DOHH2 (cell line): ENCODE data around the gene COLEC11.
A peak's percentile ranks its signal among the peaks of the same experiment; 100 is the strongest.

Source experiments
- H3F3A ChIP-seq: fragments of 200-600 bp; sonication (generic), shearing (Covaris generic); 2 replicates; pipeline ENCODE4 v1.6.0; 2016; ENCODE audit warnings: antibody characterized with exemption, mild to moderate bottlenecking; ENCODE audit not compliant: control insufficient read depth, insufficient read depth
- H3K27ac ChIP-seq: fragments of 200-600 bp; sonication (generic); 2 replicates; pipeline ENCODE4 v1.5.1; 2014; ENCODE audit warnings: low read depth, mild to moderate bottlenecking, low read length, moderate library complexity
- H3K27me3 ChIP-seq: fragments of 200-600 bp; sonication (generic); 2 replicates; pipeline ENCODE4 v1.6.1; 2014; ENCODE audit warnings: mild to moderate bottlenecking, low read length, mixed read lengths; ENCODE audit not compliant: control insufficient read depth
- H3K36me3 ChIP-seq: fragments of 200-600 bp; sonication (generic); 2 replicates; pipeline ENCODE4 v1.6.1; 2014; ENCODE audit warnings: mild to moderate bottlenecking, low read length, moderate library complexity, mixed read lengths; ENCODE audit not compliant: control insufficient read depth
- H3K4me1 ChIP-seq: fragments of 200-600 bp; sonication (generic); 2 replicates; pipeline ENCODE4 v1.6.1; 2014; ENCODE audit warnings: mild to moderate bottlenecking, low read length, mixed read lengths; ENCODE audit not compliant: control insufficient read depth
- H3K4me2 ChIP-seq: fragments of 200-600 bp; sonication (generic); 2 replicates; pipeline ENCODE4 v1.6.0; 2014; ENCODE audit warnings: mild to moderate bottlenecking, low read length, moderate library complexity
- H3K4me3 ChIP-seq: fragments of 200-600 bp; sonication (generic); 2 replicates; pipeline ENCODE4 v1.5.1; 2014; ENCODE audit warnings: mild to moderate bottlenecking, low read length, mixed read lengths
- H3K79me2 ChIP-seq: fragments of 200-600 bp; sonication (generic); 2 replicates; pipeline ENCODE4 v1.6.1; 2014; ENCODE audit warnings: mild to moderate bottlenecking, low read length, mixed read lengths; ENCODE audit not compliant: control insufficient read depth
- H3K9me2 ChIP-seq: fragments of 200-600 bp; sonication (generic); replicated peaks from 2 replicates; pipeline ENCODE4 v1.6.1; 2014; ENCODE audit warnings: mild to moderate bottlenecking, low read length, mixed read lengths; ENCODE audit not compliant: control insufficient read depth
- H3K9me3 ChIP-seq: fragments of 200-600 bp; sonication (generic); 2 replicates; pipeline ENCODE4 v1.6.1; 2014; ENCODE audit warnings: antibody characterized with exemption, low read length, mixed read lengths; ENCODE audit not compliant: control insufficient read depth, insufficient read depth
- H4K20me1 ChIP-seq: fragments of 200-600 bp; sonication (generic); 2 replicates; pipeline ENCODE4 v1.6.0; 2014; ENCODE audit warnings: low read depth, mild to moderate bottlenecking, antibody characterized with exemption, low read length, moderate library complexity; ENCODE audit not compliant: control insufficient read depth, insufficient read depth
- CTCF ChIP-seq: fragments of 200-600 bp; sonication (generic); IDR thresholded peaks from one replicate; pipeline ENCODE4 v1.5.1; 2014; ENCODE audit warnings: antibody characterized with exemption, mild to moderate bottlenecking, low read depth, low read length; ENCODE audit not compliant: poor library complexity, severe bottlenecking
- EZH2phosphoT487 ChIP-seq: fragments of 200-600 bp; sonication (generic); IDR thresholded peaks from 2 replicates; pipeline ENCODE4 v1.6.1; 2017; ENCODE audit warnings: borderline replicate concordance, mild to moderate bottlenecking, antibody characterized with exemption, low read length, moderate library complexity, mixed read lengths

Gene COLEC11

GRCh38 chr2:3667151-3667631, 72.3 kb downstream of the COLEC11 start:
- Histone ChIP-seq H3K4me1 (peaks cover 19% of the 10 kb centered on the region), H3K4me3 (peak overlapping the region; percentile 27), H3K36me3 (no peaks in the 10 kb centered on the region), H3F3A (no peaks in the 10 kb centered on the region), H3K27me3 (no peaks in the 10 kb centered on the region), H3K9me2 (no peaks in the 10 kb centered on the region), H3K79me2 (no peaks in the 10 kb centered on the region), H3K9me3 (no peaks in the 10 kb centered on the region), H4K20me1 (no peaks in the 10 kb centered on the region), H3K4me2 (peak overlapping the region; percentile 51), H3K27ac (no peak overlapping the region)
- TF ChIP-seq EZH2phosphoT487, result no peak
- TF ChIP-seq CTCF, result no peak

GRCh38 chr2:3669656-3670055, 74.7 kb downstream of the COLEC11 start:
- no peak for TF ChIP-seq EZH2phosphoT487
- TF ChIP-seq CTCF, result no peak
- Histone ChIP-seq H3K4me2 (no peak overlapping the region), H3K4me3 (no peak overlapping the region)

GRCh38 chr2:3670376-3670775, 75.5 kb downstream of the COLEC11 start:
- Histone ChIP-seq H3K27me3 (no peaks in the 10 kb centered on the region), H3K4me1 (peaks cover 19% of the 10 kb centered on the region), H3F3A (no peaks in the 10 kb centered on the region), H3K9me3 (no peaks in the 10 kb centered on the region), H3K4me3 (no peak overlapping the region), H3K9me2 (no peaks in the 10 kb centered on the region), H4K20me1 (no peaks in the 10 kb centered on the region), H3K36me3 (no peaks in the 10 kb centered on the region), H3K4me2 (no peak overlapping the region), H3K27ac (no peak overlapping the region), H3K79me2 (no peaks in the 10 kb centered on the region)
- TF ChIP-seq EZH2phosphoT487 (no peak), CTCF (no peak)

More at GRCh38 chr2:3669656-3670055, 74.7 kb downstream of the COLEC11 start:
- no peaks in the 10 kb centered on the region for H3F3A ChIP-seq
- H4K20me1 ChIP-seq, result no peaks in the 10 kb centered on the region
- H3K79me2 ChIP-seq, result no peaks in the 10 kb centered on the region
- no peaks in the 10 kb centered on the region for H3K27me3 ChIP-seq
- no peaks in the 10 kb centered on the region for H3K9me3 ChIP-seq
- no peak overlapping the region for H3K27ac ChIP-seq
- H3K36me3 ChIP-seq, result no peaks in the 10 kb centered on the region
- H3K9me2 ChIP-seq, result no peaks in the 10 kb centered on the region
- H3K4me1 ChIP-seq, result peaks cover 19% of the 10 kb centered on the region

GRCh38 chr2:3670941-3671340, 76.0 kb downstream of the COLEC11 start:
- TF ChIP-seq CTCF (no peak), EZH2phosphoT487 (no peak)
- Histone ChIP-seq H3K36me3 (no peaks in the 10 kb centered on the region), H3K27me3 (no peaks in the 10 kb centered on the region)

More at GRCh38 chr2:3670941-3671340, 76.0 kb downstream of the COLEC11 start:
- Histone ChIP-seq H3K79me2 (no peaks in the 10 kb centered on the region), H3K4me1 (peaks cover 19% of the 10 kb centered on the region), H3K9me2 (no peaks in the 10 kb centered on the region), H3F3A (no peaks in the 10 kb centered on the region), H3K4me2 (no peak overlapping the region), H3K27ac (no peak overlapping the region), H3K4me3 (no peak overlapping the region), H4K20me1 (no peaks in the 10 kb centered on the region), H3K9me3 (no peaks in the 10 kb centered on the region)
